PC-9 (cell line): Measurements from ENCODE around the gene ZNF225. TPM values are rescaled to one million over a fixed set of nuclear protein-coding genes. Genes with fewer than 3 reads are reported as not detected.
"Not testable (repeated sequence)": the region's sequence is repeated elsewhere in the genome, so short reads cannot be mapped to it uniquely, and the experiment has no call there.

Source experiments
- BruUV-seq: library from RNA; stranded (reverse); fragments of 400-500 nt; replicated peaks from 2 replicates; lab custom pipeline; 2021; lab: Mats Ljungman, UMichigan
- CTCF ChIA-PET: fragments of 300-600 bp; sonication (Branson Sonifier 250); formaldehyde crosslinking; loops from one replicate; lab custom pipeline; 2022; ENCODE audit warnings: antibody characterized with exemption; lab: Charles Lee
- POLR2A ChIA-PET: fragments of 300-600 bp; sonication (Branson Sonifier 250); formaldehyde crosslinking; loops from one replicate; lab custom pipeline; 2022; ENCODE audit warnings: antibody characterized with exemption; ENCODE audit not compliant: unreplicated experiment; lab: Charles Lee
- DNase-seq, 2 experiments: peaks; one replicate each; pipeline versions ENCODE4 v3.0.0 to v3.0.0-alpha.2; 2015 to 2022; ENCODE audit warnings: mixed read lengths in 1 of 2
- H2AFZ ChIP-seq: fragments of 200-600 bp; sonication (generic); 2 replicates; pipeline ENCODE4 v1.8.1; 2017; ENCODE audit warnings: antibody characterized with exemption
- H3F3A ChIP-seq: fragments of 200-600 bp; sonication (generic); 2 replicates; pipeline ENCODE4 v1.8.1; 2017; ENCODE audit warnings: antibody characterized with exemption, mild to moderate bottlenecking, low read depth; ENCODE audit not compliant: insufficient read depth
- H3K27ac ChIP-seq: fragments of 200-600 bp; sonication (generic); 2 replicates; pipeline ENCODE4 v1.6.1; 2016; ENCODE audit warnings: mixed run types
- H3K27me3 ChIP-seq: fragments of 200-600 bp; sonication (generic); 2 replicates; pipeline ENCODE4 v1.6.1; 2016; ENCODE audit warnings: low read depth, mixed run types; ENCODE audit not compliant: insufficient read depth
- H3K36me3 ChIP-seq: fragments of 200-600 bp; sonication (generic); 2 replicates; pipeline ENCODE4 v1.6.1; 2016; ENCODE audit warnings: low read depth, mixed run types
- H3K4me1 ChIP-seq: fragments of 200-600 bp; sonication (generic); replicated peaks from 2 replicates; pipeline ENCODE4 v1.6.1; 2016; ENCODE audit warnings: mixed run types; ENCODE audit not compliant: insufficient read depth
- H3K4me2 ChIP-seq: fragments of 200-600 bp; sonication (generic); 2 replicates; pipeline ENCODE4 v1.6.1; 2017; ENCODE audit warnings: mixed run types
- H3K4me3 ChIP-seq: fragments of 200-600 bp; sonication (generic); 2 replicates; pipeline ENCODE4 v1.6.1; 2016; ENCODE audit warnings: mixed run types
- H3K79me2 ChIP-seq: fragments of 200-600 bp; sonication (generic); 2 replicates; pipeline ENCODE4 v1.6.1; 2017; ENCODE audit warnings: low read depth, mixed run types
- H3K9me2 ChIP-seq: fragments of 200-600 bp; sonication (generic); 2 replicates; pipeline ENCODE4 v1.8.1; 2017; ENCODE audit warnings: mild to moderate bottlenecking; ENCODE audit not compliant: insufficient read depth
- H3K9me3 ChIP-seq: fragments of 200-600 bp; sonication (generic); 2 replicates; pipeline ENCODE4 v1.8.1; 2016; ENCODE audit warnings: low read depth; ENCODE audit not compliant: insufficient read depth
- H4K20me1 ChIP-seq: fragments of 200-600 bp; sonication (generic); 2 replicates; pipeline ENCODE4 v1.8.1; 2017; ENCODE audit not compliant: insufficient read depth
- EZH2 ChIP-seq: fragments of 200-600 bp; sonication (generic); IDR thresholded peaks from 2 replicates; pipeline ENCODE4 v1.8.0; 2017; ENCODE audit warnings: antibody characterized with exemption, low read depth
- intact Hi-C: fragments of 100-400 bp; cut with micrococcal nuclease; formaldehyde crosslinking; loops from one replicate; pipeline ENCODE4 v1.10.0; 2022; ENCODE audit not compliant: unreplicated experiment
- total RNA-seq: library from RNA; stranded (reverse); gene quantifications from 2 replicates; pipeline ENCODE4 v1.2.3, GENCODE V29; 2021
- TF ChIP-seq, protein P1 (sequence below): fragments of 200-600 bp; sonication (generic); conservative IDR thresholded peaks from 2 replicates; pipeline ENCODE4 v1.6.1; 2017; ENCODE audit warnings: mixed run types, antibody characterized with exemption, mild to moderate bottlenecking, moderate library complexity

ZNF225 gene
- total RNA-seq, 1 experiment from 2014 or later = 5.4 TPM

DNA sequence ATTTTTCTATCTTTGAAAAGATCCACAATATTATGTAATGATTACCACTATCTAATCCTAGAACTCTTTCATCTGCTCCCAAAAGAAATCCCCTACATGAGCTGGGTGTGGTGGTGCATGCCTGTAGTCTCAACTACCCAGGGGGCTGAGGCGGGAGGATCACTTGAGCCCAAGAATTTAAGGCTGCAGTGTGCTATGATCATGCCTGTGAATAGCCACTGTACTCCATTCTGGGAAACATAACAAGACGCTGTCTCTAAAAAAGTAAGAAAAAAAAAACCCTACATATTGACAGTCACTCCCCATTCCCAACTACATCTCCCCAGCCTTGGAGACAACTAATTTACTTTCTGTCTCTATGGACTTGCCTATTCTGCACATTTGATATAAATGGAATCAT lies 50.6 kb downstream of the ZNF225 start:
- Histone ChIP-seq H3K79me2 (peaks cover 11% of the 10 kb centered on the region), H3K9me2 (no peaks in the 10 kb centered on the region), H3K36me3 (peaks cover 28% of the 10 kb centered on the region), H3K9me3 (peaks cover 39% of the 10 kb centered on the region), H3K4me1 (peaks cover 13% of the 10 kb centered on the region), H3K27ac (no peak overlapping the region), H3F3A (peaks cover 8% of the 10 kb centered on the region; the same call in 1 of the 2 replicates), H2AFZ (peak overlapping the region; percentile 92), H3K4me2 (peak overlapping the region; percentile 86), H3K4me3 (peak overlapping the region; percentile 81), H3K27me3 (no peaks in the 10 kb centered on the region), H4K20me1 (no peaks in the 10 kb centered on the region)
- no peak for DNase-seq
- ChIA-PET CTCF (no interaction called here), POLR2A (no interaction called here)
- intact Hi-C loops = loop anchor here (1.0 kb wide), 1 partner anchor 50 kb away; the partner anchor contains the start of gene ZNF225
- TF ChIP-seq, protein P1, sequence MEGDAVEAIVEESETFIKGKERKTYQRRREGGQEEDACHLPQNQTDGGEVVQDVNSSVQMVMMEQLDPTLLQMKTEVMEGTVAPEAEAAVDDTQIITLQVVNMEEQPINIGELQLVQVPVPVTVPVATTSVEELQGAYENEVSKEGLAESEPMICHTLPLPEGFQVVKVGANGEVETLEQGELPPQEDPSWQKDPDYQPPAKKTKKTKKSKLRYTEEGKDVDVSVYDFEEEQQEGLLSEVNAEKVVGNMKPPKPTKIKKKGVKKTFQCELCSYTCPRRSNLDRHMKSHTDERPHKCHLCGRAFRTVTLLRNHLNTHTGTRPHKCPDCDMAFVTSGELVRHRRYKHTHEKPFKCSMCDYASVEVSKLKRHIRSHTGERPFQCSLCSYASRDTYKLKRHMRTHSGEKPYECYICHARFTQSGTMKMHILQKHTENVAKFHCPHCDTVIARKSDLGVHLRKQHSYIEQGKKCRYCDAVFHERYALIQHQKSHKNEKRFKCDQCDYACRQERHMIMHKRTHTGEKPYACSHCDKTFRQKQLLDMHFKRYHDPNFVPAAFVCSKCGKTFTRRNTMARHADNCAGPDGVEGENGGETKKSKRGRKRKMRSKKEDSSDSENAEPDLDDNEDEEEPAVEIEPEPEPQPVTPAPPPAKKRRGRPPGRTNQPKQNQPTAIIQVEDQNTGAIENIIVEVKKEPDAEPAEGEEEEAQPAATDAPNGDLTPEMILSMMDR = no peak
- no peak for TF ChIP-seq EZH2
- no TSS peak for BruUV-seq

DNA sequence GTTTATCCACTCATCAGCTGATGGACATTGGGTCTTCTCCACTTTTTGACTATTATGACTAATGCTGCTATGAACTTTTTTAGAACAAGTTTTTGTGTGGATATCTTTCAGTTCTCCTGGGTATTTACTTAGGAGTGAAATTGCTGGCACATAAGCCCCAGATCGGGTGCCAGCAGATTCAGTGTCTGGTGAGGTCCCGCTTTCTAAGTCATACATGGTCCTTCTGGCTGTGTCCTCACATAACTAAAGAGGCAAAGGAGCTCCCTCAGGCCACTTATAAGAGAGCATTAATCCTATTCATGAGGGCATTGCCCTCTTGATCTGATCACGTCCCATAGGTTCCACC lies 51.1 kb downstream of the ZNF225 start:
- peaks cover 8% of the 10 kb centered on the region; the same call in 1 of the 2 replicates for H3F3A ChIP-seq
- H3K9me2 ChIP-seq = no peaks in the 10 kb centered on the region
- no peaks in the 10 kb centered on the region for H4K20me1 ChIP-seq
- TSS peak; percentile 91 for BruUV-seq
- ChIA-PET CTCF (no interaction called here), POLR2A (interaction anchor here (0.6 to 0.8 kb wide), 2 partner anchors 43 to 229 kb away, joined by 4 to 11 read pairs; partner anchors contain the start of gene ZNF45)
- H3K27me3 ChIP-seq = no peaks in the 10 kb centered on the region
- DNase-seq = no peak
- peaks cover 13% of the 10 kb centered on the region for H3K4me1 ChIP-seq
- peaks cover 32% of the 10 kb centered on the region for H3K36me3 ChIP-seq
- TF ChIP-seq EZH2 = no peak
- TF ChIP-seq, protein P1 = no peak
- intact Hi-C loops = loop anchor here (1.0 kb wide), 1 partner anchor 51 kb away; the partner anchor contains the start of gene ZNF225
- peak overlapping the region; percentile 86 for H3K4me2 ChIP-seq
- H2AFZ ChIP-seq = peak overlapping the region; percentile 92
- peaks cover 38% of the 10 kb centered on the region for H3K9me3 ChIP-seq
- peaks cover 11% of the 10 kb centered on the region for H3K79me2 ChIP-seq
- peak overlapping the region; percentile 81 for H3K4me3 ChIP-seq
- H3K27ac ChIP-seq = peak overlapping the region; percentile 20; the same call in 1 of the 2 replicates

DNA sequence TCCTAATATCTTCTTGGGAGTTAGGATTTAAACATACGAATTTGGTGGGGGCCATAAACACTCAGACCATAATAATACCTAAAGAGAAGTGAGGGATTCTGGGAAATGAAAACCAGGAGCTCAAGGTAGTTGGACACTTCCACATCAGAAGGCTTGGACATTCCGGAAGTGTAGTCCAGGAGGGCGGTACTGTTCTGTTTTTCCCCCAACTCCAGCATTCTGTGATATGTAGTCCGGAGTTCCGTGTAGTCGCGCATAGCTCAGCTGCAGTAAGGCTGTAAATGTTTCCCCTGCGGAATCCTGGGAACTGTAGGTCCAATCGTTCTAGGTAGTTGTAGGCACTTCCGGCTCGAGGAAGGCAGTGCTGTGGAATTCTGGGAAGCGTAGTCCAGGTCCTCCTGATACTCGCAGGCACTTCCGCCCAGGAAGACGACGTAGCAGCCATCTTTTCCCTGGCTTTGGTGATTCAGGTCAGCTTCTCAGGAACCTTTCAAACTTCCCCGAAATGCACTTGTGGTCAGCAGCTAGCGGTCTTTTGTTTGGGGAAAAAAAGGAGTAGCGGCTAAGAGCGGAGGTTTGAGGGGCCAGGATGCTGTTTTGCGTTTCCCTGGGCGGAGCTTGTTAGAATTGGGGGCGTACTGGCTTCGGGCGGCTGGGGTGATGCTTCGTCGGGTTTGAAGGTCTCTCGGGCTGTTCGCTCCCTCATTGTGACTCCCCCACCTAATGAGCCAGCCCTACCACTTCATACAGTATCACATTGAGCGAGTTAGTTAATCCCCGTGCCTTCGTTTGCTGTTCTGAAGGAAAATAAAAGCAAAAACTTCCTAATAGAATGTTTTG lies 51.7 kb downstream of the ZNF225 start, which contains the start of gene ZNF226:
Gene ZNF226 (plus strand): TSS at position 428 of the 840 bp plus-strand sequence. CDS start 4,981 bp downstream, outside the sequence.
- TF ChIP-seq EZH2 = no peak
- TF ChIP-seq, protein P1 = no peak
- DNase-seq = peak; percentile 86 to 99
- Histone ChIP-seq H3K27me3 (no peaks in the 10 kb centered on the region), H3K9me2 (no peaks in the 10 kb centered on the region), H3K4me1 (peaks cover 13% of the 10 kb centered on the region), H3K4me3 (peak within 1 kb of the TSS; percentile 81), H3F3A (peaks cover 8% of the 10 kb centered on the region; the same call in 1 of the 2 replicates), H3K4me2 (peak within 1 kb of the TSS; percentile 86), H2AFZ (peak within 1 kb of the TSS; percentile 92), H3K79me2 (peaks cover 11% of the 10 kb centered on the region), H3K36me3 (peaks cover 38% of the 10 kb centered on the region), H3K9me3 (peaks cover 37% of the 10 kb centered on the region), H3K27ac (peak within 1 kb of the TSS; percentile 20; the same call in 1 of the 2 replicates), H4K20me1 (no peaks in the 10 kb centered on the region)
- CTCF ChIA-PET = no interaction called here
- no TSS peak for BruUV-seq
- POLR2A ChIA-PET = interaction anchor here (0.6 to 0.8 kb wide), 2 partner anchors 42 to 230 kb away, joined by 4 to 11 read pairs; partner anchors contain the start of gene ZNF45
- intact Hi-C loops = loop anchor here (1.0 kb wide), 2 partner anchors 42 to 52 kb away; partner anchors contain the start of gene ZNF225

DNA sequence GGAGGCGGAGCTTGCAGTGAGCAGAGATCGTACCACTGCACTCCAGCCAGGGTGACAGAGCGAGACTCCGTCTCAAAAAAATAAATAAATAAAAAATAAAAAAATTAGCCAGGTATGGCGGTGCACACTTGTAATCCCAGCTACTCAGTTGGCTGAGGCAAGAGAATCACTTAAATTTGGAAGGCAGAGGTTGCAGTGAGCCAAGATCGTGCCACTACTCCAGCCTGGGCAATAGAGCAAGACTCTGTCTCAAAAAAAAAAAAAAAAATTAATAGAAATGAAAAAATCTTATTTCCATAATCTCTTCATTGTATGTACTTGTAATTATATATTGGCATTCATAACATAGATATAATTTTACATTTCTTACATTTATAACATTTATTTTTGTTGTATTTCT lies 57.5 kb downstream of the ZNF225 start:
- H3K79me2 ChIP-seq, H3K4me2 ChIP-seq, CTCF ChIA-PET, BruUV-seq, H3F3A ChIP-seq, H3K9me2 ChIP-seq, H3K4me1 ChIP-seq, DNase-seq, intact Hi-C loops, H4K20me1 ChIP-seq, H3K27ac ChIP-seq, H2AFZ ChIP-seq, H3K27me3 ChIP-seq, H3K4me3 ChIP-seq, POLR2A ChIA-PET: not testable (repeated sequence)
- peaks cover 43% of the 10 kb centered on the region for H3K9me3 ChIP-seq
- H3K36me3 ChIP-seq = peaks cover 88% of the 10 kb centered on the region
